Left ventricle myocardium superior (tissue), 1 donor: Measurements from ENCODE around the gene KLHL1. TPM values are rescaled to one million over a fixed set of nuclear protein-coding genes. Genes with fewer than 3 reads are reported as not detected.

ENCODE experiments used
- ATAC-seq: fragments of 200-7000 bp; cut with Tn5 transposase; one replicate; pipeline ENCODE4 v1.9.1; 2020; ENCODE audit warnings: mild to moderate bottlenecking, moderate library complexity
- DNase-seq: peaks from one replicate; pipeline ENCODE4 v3.0.0-alpha.2; 2020
- intact Hi-C: fragments of 100-400 bp; cut with micrococcal nuclease; formaldehyde crosslinking; loops from one replicate; pipeline ENCODE4 v1.11.0; 2022
- total RNA-seq: library from RNA; stranded (reverse); fragmentation: NEBNext Ultra II Directional; extraction: Animal tissue kit (Norgen Biotek cat#: 25700); gene quantifications from one replicate; pipeline ENCODE4 v1.2.1, GENCODE V29; 2021
- donor health status: DM: no; HTN: yes; CAD: no; lungs with severe emphysema.

Gene KLHL1
- total RNA-seq, 1 donor from 2014 or later = not detected

GRCh38 chr13:69903081-69903480 is 205.2 kb downstream of the KLHL1 start:
- ATAC-seq = no peak
- intact Hi-C loops = no loop called here
- no peak for DNase-seq

GRCh38 chr13:69882451-69882850 is 225.8 kb downstream of the KLHL1 start:
- ATAC-seq = no peak
- intact Hi-C loops = no loop called here
- no peak for DNase-seq

GRCh38 chr13:69879936-69880335 is 228.3 kb downstream of the KLHL1 start:
- intact Hi-C loops = no loop called here
- DNase-seq (no peak), ATAC-seq (no peak)

- no peak for ATAC-seq
- intact Hi-C loops = no loop called here
- no peak for DNase-seq
Observed at GRCh38 chr13:69872321-69873047, 235.8 kb downstream of the KLHL1 start.

- no peak for ATAC-seq
- intact Hi-C loops = no loop called here
- DNase-seq = no peak
Observed at GRCh38 chr13:69866555-69866954, 241.7 kb downstream of the KLHL1 start.

- intact Hi-C loops = no loop called here
- no peak for ATAC-seq
- no peak for DNase-seq
Observed at GRCh38 chr13:69857183-69857821, 250.9 kb downstream of the KLHL1 start.

- intact Hi-C loops = no loop called here
- no peak for DNase-seq
- ATAC-seq = no peak
Observed at GRCh38 chr13:69856331-69856730, 251.9 kb downstream of the KLHL1 start.

- intact Hi-C loops = no loop called here
- no peak for DNase-seq
- no peak for ATAC-seq
Observed at GRCh38 chr13:69828527-69828926, 279.7 kb downstream of the KLHL1 start.

GRCh38 chr13:69820180-69820579 is 288.1 kb downstream of the KLHL1 start:
- intact Hi-C loops = no loop called here
- no peak for DNase-seq
- no peak for ATAC-seq

GRCh38 chr13:69817333-69817869 is 290.9 kb downstream of the KLHL1 start:
- intact Hi-C loops = no loop called here
- ATAC-seq (no peak), DNase-seq (no peak)

GRCh38 chr13:69809152-69809551 is 299.1 kb downstream of the KLHL1 start:
- intact Hi-C loops = no loop called here
- ATAC-seq (no peak), DNase-seq (no peak)

GRCh38 chr13:69796256-69796655 is 312.0 kb downstream of the KLHL1 start:
- no peak for DNase-seq
- no peak for ATAC-seq
- intact Hi-C loops = no loop called here

- intact Hi-C loops = no loop called here
- no peak for ATAC-seq
- DNase-seq = no peak
Observed at GRCh38 chr13:69793783-69794453, 314.3 kb downstream of the KLHL1 start.

GRCh38 chr13:69776937-69777336 is 331.3 kb downstream of the KLHL1 start:
- DNase-seq = no peak
- ATAC-seq = no peak
- intact Hi-C loops = no loop called here

GRCh38 chr13:69769608-69770007 is 338.6 kb downstream of the KLHL1 start:
- ATAC-seq (no peak), DNase-seq (no peak)
- intact Hi-C loops = no loop called here

GRCh38 chr13:69761581-69761980 is 346.7 kb downstream of the KLHL1 start:
- no peak for ATAC-seq
- DNase-seq = no peak
- intact Hi-C loops = no loop called here

- no peak for ATAC-seq
- DNase-seq = no peak
- intact Hi-C loops = no loop called here
Observed at GRCh38 chr13:69755101-69755500, 353.2 kb downstream of the KLHL1 start.

GRCh38 chr13:69751259-69751658 is 357.0 kb downstream of the KLHL1 start:
- intact Hi-C loops = no loop called here
- ATAC-seq = no peak
- no peak for DNase-seq

- intact Hi-C loops = no loop called here
- ATAC-seq (no peak), DNase-seq (no peak)
Observed at GRCh38 chr13:69737129-69737935, 370.9 kb downstream of the KLHL1 start.

- intact Hi-C loops = no loop called here
- DNase-seq (no peak), ATAC-seq (no peak)
Observed at GRCh38 chr13:69721631-69722030, 386.6 kb downstream of the KLHL1 start.
